Measurements from ENCODE around the gene TMEM53.

TMEM53 gene

DNA sequence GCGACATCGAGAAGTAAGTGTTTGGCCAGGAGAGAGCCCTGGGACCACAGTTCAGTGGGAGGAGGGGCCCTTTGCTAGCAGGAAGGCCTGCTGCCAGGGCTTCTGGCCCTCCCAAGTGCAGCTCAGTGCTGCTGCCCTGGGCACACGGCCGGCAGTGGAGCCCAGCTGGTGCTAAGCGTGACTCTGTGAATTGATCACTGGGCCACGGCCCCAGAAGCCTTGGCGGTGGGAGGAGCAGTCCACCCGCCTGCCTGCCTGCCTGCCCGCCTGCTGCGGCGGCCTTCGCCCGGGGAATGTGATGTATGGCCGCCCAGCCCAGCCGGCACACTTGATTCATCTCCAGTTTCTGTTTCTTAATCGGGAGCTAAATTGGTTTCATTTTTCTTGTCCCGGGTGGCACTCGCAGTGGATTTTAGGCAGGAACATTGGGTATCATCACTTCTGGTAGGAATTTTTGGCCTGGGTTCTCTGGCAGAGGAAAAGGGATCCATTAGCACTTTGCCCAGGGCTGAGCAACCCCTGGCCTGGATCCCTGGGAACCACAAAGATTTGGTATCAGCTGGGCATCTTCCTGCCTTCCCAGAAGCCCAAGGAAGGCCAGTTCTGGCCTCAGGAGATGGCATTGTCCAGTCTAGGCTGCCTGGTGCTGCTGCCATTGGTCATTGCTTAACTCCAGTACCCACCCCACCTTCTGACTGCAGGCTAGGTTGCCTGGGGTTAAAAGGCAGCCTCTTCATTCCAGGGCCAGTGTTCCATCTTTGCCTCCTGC is 28.6 kb downstream of the TMEM53 start:
- DNase-seq: no peak

DNA sequence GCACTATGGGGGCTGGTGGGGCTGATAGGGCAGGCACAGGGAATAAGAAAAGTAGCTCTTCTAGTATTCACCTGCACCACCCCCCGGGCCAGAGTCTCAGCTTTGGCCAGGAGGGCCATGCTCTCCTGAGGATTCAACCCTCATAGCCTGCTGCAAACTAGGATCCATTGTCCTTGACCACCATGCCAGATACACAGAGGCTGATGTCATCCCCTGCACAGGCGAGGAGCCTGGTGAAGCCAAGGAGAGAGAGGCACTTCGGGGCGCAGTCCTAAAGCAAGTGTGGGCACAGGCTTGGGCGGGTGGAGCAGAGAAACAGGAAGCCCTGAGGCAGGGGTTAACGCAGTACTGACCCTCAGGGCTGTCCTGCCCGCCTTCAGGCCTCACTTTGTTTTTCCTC is 29.5 kb downstream of the TMEM53 start:
- DNase-seq: no peak

DNA sequence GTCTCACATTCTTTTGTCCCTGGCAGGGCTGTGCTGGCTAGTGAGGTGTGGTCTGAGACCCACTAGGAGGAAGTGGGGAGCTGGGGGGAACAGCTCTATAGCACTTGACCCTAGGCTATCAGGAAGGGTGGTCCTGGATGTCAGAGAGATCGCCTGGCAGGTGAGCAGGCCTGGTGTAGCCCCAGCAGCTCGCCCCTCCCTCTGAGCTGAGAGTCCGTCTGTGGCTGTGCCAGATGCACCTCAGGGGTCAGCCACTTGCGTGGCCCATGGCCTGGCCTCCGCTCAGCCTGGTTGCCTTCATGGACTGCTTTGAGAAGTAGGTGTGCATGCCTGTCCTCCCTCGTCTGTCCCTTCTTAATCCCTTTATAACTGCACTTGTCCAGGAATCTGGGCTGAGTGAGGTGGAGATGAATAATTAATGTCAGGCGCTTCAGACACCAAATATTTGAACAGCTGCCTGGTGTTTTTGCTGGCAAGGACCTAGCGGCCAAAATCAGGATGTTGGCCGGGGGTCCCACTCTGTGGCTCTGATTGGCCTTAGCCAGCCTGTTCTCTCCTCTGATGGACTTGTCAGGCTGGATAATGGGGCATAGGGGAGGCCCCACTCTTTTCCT is 30.5 kb downstream of the TMEM53 start:
- no peak for DNase-seq

DNA sequence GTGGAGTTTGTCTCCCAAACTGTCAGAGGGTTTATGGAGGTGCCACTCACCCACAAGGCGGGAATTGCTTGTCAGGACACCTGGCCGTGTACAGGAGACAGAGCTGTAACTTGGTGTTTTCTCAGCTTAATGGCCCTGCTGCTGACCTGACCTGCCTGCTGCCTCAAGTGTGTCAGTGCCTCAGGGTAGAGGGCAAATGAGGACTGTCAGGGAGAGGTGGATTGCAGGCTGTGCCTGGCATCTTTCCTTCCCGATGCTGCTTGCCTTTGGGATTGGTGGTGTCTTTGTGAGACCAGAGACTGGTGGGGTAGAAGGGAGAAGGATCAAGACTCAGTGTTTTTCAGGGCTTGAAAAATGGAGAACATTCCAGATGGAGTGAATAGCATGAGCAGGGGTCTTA is 31.4 kb downstream of the TMEM53 start:
- DNase-seq: no peak

DNA sequence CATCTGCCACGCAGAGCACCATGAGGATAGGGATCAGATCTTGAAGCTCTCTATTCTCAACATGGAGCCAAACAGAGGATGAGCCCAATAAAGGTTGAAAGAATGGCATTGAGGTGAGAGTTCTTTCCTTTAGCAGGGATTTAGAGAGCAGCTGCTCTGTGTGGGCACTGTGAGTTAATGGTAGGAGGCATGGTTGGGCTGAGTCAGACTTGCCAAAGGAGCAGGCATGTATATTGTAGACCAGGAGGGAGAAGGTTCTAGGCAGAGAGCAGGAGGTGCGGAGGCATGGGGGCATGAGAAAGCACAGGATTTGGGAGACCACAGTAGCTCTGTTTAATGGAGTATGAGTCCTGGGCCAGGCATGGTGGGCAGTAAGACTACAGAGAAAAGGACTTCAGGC is 32.0 kb downstream of the TMEM53 start:
- DNase-seq: no peak

DNA sequence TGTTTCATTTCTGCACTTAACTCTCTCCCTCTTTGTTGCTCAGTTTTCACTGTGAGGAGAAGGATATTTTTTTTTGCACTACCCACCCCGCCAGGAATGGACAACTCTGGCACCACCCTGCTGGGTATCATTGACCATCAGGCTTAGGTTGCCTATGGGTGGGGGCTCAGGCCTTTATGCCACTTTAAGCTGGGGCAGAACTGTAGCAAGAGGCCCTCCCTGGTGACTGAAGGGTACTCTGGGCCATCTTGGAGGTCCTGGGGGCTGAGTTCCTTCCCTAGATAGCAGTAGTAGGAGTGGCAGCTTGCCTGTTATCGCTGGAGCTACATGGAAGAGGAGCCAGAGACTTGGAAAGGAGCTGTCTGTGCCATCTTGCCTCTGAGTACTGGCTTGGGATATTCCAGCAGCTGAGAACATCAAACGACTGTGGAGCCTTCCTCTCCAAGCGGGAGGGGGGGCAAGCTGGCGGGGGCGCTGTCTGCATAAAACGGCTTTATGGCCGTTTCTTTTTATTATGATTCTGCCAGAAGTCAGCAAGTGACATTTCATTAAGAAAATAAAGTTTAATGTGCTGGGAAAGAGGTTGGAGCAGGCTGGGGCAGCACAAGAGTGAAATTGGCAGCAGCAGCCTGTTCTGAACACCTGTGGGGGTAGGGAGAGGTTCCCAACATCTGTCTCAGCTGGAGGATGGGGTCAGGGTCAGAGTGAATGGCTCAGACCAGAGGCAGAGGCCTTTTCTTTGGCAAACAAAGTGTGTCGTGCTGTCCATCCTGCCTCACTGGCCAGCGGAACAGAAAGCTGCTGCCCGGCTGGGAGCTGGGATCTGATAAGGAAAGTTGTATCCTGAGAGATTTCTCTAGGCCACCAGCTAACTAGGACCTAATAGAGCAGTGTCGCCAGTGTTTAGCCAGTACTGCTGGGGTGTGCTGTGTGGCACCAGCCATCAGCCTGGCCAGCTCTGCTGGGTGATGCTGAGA is 32.9 kb downstream of the TMEM53 start:
- no peak for DNase-seq

DNA sequence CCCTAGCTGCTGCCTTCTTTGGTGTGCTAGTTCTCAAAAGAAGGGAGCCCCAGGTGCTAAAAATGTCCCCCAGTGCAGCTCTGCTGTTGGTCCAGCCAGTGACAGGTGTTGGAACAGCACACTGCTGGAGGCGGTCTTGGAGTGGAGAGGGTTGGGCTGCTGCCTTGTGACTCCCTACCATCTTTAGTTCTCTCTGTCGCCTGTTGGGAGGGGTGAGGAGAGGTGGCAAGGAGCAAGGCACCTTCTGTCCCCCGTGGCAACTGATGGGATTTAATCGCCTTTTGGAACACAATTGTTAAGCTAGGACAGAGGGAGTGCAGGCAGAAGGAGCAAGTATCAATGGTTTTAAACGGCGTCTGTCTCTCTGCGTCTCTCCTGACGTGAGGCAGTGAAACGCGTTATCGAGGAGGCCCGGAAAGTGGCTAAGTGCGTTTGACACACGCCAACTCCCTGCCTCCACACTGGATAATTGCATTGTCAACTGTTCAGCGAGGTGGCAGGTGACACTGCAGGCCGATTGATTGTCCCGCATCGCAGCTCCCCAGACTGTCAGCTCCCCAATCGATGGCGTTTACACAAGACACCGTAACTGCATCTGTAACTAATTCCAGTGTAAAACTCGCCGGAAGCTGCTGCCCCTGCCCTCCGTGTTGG is 34.0 kb downstream of the TMEM53 start:
- no peak for DNase-seq

DNA sequence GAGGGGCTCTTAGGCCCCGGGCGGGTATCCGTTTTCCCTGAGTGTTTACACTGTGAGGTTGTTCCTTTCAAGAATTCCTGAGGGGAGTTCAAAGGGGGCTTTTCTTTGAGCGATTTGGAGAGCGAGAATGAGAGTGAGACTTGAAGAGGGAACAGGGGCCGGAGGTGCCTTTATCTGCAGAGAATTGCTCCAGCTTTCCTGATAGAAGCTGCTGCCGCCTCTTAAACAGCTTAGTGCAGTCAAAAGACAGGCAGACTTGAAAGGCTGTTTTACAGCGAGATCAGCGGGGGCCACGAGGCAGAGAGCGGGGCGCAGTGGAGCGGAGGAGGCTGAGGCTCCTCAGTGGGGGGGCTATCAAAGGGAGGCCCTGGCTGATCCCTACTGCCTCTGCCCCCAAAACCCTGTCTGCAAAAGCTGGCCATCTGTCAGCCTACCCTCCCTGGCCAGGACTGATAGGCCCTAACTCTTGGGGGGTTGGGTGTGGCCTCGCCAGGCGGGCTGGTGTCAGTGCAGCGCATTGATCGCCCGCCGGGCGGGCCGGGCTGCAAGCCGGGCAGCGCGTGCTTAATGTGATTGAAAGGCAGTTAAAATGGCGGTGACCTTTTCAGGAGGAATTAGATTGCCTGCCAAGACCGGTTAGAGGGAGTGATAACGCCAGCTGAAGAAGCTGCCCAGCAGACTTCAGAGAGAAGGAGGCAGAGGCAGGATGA is 36.4 kb downstream of the TMEM53 start:
- DNase-seq: no peak

DNA sequence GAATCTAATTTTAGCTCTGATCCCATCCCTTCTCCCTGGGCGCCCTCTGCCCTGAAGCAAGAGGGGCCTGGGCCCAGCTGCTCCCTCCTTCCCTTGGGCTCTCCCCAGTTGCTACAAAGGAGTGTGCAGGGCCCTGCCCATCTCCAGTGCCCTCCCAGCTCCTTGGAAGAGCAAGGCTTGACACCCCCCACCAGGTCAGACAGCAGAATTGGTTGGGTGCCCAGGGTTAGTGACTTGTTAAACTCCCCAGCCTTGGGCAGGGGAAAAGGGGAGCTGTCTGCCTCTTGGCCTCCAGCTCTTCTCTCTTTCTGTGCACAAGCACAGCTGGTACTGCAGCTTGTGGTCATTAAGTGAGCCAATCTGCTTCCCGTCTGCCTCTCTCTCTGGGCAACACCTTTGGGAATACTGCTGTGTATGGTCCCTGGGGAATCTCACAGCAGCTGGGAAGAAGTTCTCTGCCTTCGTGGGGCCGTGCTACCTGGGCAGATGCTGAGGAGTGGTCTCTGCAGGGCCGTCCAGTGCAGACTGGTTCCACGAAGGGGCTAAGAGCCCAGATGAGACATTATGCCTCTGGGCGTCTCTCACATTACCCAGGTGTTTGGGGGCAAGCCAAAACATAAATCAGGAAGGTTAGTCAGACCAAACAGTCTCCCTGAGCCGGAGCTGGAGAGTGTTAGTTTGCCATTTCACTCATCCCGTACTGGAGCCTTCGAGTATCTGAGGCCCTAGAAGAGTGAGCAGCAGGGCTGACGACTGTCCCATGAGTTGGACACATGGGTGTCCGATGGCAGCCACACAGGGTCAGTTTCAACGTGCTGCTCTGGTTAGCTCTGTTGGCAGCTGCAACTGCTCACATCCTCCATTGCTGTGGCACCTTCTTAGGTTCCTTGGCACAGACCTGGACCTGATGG is 37.3 kb downstream of the TMEM53 start:
- no peak for DNase-seq

DNA sequence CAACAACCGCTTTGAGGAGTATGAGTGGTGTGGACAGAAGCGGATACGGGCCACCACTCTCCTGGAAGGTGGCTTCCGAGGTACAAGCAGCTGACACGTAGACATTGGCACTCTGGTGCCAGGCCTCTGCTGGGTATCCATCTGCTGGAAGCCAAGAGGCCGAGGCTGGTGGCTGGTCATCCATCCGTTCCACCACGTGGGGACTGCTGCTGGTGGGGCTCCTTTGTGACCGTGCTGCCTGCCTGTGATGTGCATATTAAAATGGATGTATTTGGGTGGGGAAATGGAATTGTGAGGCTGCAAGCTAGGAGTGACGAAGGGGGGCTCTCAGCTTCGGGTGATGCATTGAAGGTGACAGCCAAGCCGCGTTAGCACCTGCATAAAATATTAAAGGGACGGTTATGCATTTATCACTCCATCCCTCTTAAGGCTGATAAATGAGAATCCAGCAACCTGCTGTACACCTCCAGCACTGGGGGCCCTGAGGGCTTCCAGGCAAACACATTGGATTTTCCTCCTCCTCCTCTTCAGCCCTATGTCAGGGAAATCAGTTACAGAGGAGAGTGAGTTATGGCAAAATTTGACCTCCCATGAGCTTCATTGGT is 38.1 kb downstream of the TMEM53 start:
- DNase-seq: no peak

DNA sequence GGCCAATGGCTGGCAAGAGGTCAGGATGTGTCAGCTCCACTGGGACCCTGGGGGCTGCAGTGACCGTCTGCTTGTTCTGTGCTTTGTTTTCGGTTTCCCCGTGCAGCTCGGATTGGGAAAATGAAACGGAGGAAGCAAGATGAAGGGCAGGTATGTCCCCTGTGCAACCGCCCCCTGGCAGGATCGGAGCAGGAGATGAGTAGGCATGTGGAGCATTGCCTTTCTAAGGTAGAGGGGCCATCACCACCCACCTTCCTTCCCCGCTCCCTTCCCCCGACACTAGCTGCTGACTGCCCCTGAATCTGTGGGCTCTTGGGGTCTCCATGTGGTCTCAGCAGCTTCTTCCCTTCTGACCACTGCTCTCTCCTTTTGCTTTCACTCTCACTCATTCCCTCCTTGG is 38.8 kb downstream of the TMEM53 start:
- DNase-seq: no peak

DNA sequence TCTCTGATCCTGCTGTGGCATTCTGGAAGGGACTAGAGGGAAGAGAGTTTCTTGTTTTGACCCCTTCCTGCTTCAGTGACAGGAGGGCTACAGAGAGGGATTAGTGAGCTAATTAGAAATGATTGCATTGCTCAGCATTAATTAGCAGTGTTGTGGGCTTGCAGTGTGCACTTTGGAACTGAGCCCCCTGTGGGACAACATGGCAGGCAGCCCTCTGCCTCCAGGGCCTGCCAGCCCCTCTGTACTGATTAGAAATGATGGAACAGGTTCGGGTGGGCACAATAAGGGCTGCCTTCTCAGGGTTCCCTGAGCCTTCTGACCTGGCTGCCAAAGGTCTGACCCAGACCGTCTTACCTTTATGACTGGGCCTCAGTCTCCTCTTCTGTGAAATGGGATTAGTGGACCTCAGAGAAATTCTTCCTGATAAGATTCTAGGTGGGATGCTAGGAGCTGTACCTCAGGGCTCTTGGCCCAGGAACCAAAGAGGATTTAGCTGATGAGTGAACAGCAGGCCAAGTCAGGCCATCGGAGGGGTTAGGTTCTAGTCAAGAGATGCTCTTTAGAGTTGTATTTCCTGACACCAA is 39.6 kb downstream of the TMEM53 start:
- DNase-seq: no peak

DNA sequence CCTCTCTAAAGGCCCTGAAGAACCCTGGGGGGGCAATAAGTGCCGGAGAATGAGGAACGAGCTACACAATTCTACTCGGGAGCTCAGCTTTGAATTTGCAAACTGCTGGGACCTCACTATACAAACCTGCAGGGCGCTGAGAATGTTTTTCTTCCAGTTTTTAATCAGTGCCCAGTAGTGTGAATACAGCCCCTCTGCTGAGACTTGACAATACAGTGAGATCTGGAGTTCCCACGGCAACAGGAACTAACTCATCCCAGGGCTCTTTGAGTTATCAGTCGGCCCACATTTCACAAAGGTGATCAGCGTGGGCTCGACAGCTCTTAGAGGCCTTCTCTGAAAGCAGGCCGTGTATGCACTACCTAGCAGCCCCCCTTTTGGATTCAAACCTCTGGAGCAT is 41.7 kb downstream of the TMEM53 start:
- no peak for DNase-seq

DNA sequence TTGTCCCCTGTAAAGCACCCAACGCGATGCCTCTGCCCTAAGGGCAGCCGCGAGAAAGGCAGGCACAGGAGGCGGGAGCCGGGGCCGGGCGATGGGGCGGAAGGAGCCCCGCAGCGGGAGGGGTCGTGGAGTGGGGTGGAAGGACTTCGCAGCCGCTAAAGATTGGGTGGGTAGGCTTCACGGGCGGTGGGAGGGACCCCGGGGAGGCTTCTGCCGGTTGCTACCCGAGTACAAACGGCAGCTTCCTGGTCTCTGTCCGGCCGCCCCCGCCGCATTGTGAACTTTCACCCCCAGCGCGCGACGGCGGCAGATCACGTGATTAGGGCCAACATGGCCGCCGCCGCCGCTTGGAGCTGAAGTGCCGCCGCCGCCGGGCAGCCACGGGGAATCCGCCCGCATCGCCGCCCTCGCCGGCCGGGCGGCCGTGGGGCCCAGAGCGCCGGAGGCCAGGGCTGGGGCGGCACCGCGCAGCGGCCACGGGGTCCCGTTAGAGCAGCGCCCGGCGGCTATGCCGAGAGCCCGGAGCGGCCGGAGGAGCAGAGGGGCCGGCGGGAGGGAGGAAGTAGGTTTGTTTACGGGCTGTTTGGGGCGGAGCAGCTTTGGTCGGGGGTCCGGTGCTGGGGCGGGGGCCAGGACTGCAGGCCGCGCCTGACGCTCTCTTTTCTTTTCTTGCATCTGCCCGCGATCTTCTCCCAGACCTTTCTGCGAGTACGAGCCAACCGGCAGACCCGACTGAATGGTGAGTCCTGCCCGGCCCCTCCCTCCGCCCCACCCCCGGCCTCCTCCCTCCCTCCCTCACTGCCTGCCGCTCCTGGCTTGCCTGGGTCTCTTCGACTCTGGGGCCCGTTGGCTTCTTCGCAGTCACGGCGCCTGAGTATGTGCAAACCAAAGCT is 42.4 kb downstream of the TMEM53 start:
- DNase-seq: peak; percentile 83

DNA sequence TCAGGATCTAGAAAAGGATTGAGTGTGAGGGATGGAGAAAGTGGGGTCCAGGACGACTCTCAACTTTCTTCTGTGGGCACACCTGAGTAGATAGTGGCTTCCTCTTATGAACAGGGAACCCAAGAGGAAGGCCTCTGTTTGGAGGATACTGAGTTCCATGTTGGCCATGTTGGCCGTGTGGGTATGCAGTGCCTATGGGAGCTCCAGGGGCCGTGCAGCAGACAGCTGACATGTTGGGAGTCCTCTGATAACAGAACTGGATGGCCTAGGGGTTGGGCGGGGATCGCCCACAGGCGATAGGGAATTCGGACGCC is 43.0 kb downstream of the TMEM53 start:
- no peak for DNase-seq

DNA sequence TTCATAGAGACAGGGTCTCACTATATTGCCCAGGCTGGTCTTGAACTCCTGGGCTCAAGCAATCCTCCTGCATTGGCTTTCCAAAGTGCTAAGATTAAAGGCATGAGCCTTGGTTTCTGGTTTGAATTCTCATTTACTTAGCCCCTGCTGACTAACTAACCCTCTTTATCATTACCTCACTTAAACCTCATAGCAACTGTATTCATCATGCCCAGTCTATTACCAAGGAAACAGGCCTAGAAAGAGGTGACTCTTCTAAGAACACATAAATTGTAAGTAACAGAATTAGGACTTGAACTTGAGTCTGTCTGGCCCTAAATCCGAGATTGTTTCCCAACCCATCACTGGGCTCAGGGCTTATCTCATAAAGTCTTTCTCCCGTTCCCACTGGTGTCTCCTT is 44.2 kb downstream of the TMEM53 start:
- no peak for DNase-seq

DNA sequence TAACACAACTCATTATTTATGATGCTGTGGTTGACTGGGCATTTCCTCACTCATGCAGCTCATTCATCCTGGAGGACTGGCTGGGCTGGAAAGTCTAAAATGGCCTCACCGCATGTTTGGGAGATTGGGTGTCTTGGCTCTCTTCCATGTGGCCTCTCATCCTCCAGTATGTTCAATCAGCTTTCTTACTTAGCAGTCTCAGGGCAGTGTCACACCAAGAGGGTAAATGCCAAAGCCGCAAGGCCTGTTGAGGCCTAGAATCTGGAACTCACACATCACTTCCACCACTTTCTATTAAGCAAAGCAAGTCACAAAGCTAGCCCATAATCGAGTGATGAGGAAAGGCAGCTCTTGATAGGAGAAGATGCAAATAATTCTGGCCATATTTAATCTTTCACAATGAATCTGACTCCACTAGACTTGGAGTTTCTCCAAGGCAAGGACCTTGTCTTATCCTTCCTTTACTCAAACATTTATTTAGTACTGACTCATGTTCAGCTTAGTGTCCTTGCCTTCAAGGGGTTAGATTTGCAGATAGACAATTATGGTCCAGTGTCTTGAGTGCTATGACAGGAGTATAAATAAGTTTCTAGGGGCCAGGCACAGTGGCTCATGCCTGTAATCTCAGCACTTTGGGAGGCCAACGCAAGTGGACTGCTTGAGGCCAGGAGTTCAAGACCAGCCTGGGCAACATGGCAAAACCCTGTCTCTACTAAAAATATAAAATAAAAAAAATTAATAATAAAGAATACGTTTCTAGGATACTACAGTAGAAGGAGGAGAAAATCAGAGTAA is 45.1 kb downstream of the TMEM53 start:
- no peak for DNase-seq

DNA sequence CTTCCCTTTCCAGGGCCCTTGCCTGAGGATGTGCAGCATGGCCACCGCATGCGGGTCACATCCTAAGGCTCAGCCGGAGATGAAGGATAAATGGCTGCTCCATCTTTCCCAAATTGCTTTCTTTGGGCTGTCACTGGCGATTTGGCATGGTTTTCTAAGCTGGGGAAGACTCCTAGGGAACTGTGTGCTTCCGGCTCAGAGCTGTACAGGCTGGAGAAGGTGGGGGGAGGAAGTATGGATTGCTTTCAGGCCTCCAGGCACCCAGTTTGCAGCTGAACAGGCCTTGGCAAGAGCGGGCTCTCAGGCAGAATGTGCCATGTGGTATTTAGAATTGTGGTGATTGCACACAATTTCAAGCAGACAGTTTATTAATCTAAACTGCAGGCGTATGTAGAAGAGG is 48.9 kb downstream of the TMEM53 start:
- no peak for DNase-seq
